Muscle of back (tissue), 11 donors: Measurements from ENCODE around the gene PBXIP1. TPM values are rescaled to one million over a fixed set of nuclear protein-coding genes. Genes with fewer than 3 reads are reported as not detected.

Source experiments
- DNase-seq, 3 donors: peaks; one replicate each; pipeline versions ENCODE4 v3.0.0 to v3.0.0-alpha.2; 2013
- polyA plus RNA-seq, 10 donors: library from polyadenylated mRNA; unstranded; fragments of 120-200 nt; gene quantifications; one replicate each; pipeline ENCODE4 v1.2.1, GENCODE V29; 2013; ENCODE audit not compliant: insufficient read length in 10 of 10

Gene PBXIP1
- polyA plus RNA-seq, 10 donors = 81.5 to 150 (median 124) TPM

- DNase-seq = peak in 1 of 3 donors; percentile 30
Observed at GRCh38 chr1:154895798-154896197, 60.1 kb downstream of the PBXIP1 start.

Other genes with a start within 250 kb of the PBXIP1 start
- 1 to 10 TPM; 6.2 to 9.8 (median 8.3) TPM for gene KCNN3, start 85.8 kb downstream of the PBXIP1 start, polyA plus RNA-seq
- gene PMVK, start 19.4 kb downstream of the PBXIP1 start, polyA plus RNA-seq = 10 to 100 TPM; 21.6 to 35.4 (median 26.8) TPM
- 10 to 100 TPM; 25.6 to 33.5 (median 26.9) TPM for gene PYGO2, start 5.7 kb upstream of the PBXIP1 start, polyA plus RNA-seq
- gene SHC1, start 14.6 kb upstream of the PBXIP1 start, polyA plus RNA-seq = 100 to 1,000 TPM in 1 of 10 donors, 10 to 100 TPM in 9; 76.6 to 116 (median 85.6) TPM
- gene CKS1B, start 18.6 kb upstream of the PBXIP1 start, polyA plus RNA-seq = 10 to 100 TPM; 45.8 to 80.8 (median 62.6) TPM
- 10 to 100 TPM; 15.3 to 21.0 (median 19.5) TPM for gene FLAD1, start 27.2 kb upstream of the PBXIP1 start, polyA plus RNA-seq
- under 1 TPM in 3 of 10 donors, not detected in 7; 0.30 to 0.71 (median 0.48) TPM for gene LENEP, start 37.5 kb upstream of the PBXIP1 start, polyA plus RNA-seq
- 10 to 100 TPM in 2 of 10 donors, 1 to 10 TPM in 8; 6.2 to 13.1 (median 8.4) TPM for gene ZBTB7B, start 46.7 kb upstream of the PBXIP1 start, polyA plus RNA-seq
- gene DCST2, start 77.7 kb upstream of the PBXIP1 start, polyA plus RNA-seq = 1 to 10 TPM in 3 of 10 donors, under 1 TPM in 7; 0.40 to 1.9 (median 0.85) TPM
- gene DCST1, start 77.7 kb upstream of the PBXIP1 start, polyA plus RNA-seq = under 1 TPM; 0.09 to 0.58 (median 0.17) TPM
- gene ADAM15, start 95.2 kb upstream of the PBXIP1 start, polyA plus RNA-seq = 10 to 100 TPM; 50.0 to 81.4 (median 59.9) TPM
- 10 to 100 TPM in 1 of 10 donors, 1 to 10 TPM in 9; 5.1 to 10.2 (median 7.0) TPM for gene EFNA4, start 107.6 kb upstream of the PBXIP1 start, polyA plus RNA-seq
- 1 to 10 TPM; 2.1 to 5.3 (median 2.3) TPM for gene EFNA3, start 122.7 kb upstream of the PBXIP1 start, polyA plus RNA-seq
- gene EFNA1, start 171.8 kb upstream of the PBXIP1 start, polyA plus RNA-seq = 10 to 100 TPM; 19.4 to 31.5 (median 22.8) TPM
- 10 to 100 TPM; 18.1 to 21.6 (median 21.1) TPM for gene SLC50A1, start 179.8 kb upstream of the PBXIP1 start, polyA plus RNA-seq
- 10 to 100 TPM; 11.9 to 28.7 (median 18.8) TPM for gene DPM3, start 184.4 kb upstream of the PBXIP1 start, polyA plus RNA-seq
- gene KRTCAP2, start 217.2 kb upstream of the PBXIP1 start, polyA plus RNA-seq = 100 to 1,000 TPM in 2 of 10 donors, 10 to 100 TPM in 8; 77.1 to 103 (median 93.4) TPM
- under 1 TPM; 0.21 to 0.83 (median 0.52) TPM for gene TRIM46, start 217.8 kb upstream of the PBXIP1 start, polyA plus RNA-seq